ENCODE results near the gene GNG7. TPM values are rescaled to one million over a fixed set of nuclear protein-coding genes. Genes with fewer than 3 reads are reported as not detected.

Gene GNG7
- total RNA-seq, 1 experiment from 2014 or later = 0.87 TPM

GRCh38 chr19:2503521-2504109, 198.9 kb downstream of the GNG7 start:
- intact Hi-C loops (cut with micrococcal nuclease; ENCODE audit: unreplicated experiment) = no loop called here
- CTCF ChIA-PET = interaction anchor here (0.5 to 2.1 kb wide), 6 partner anchors 26 to 1600 kb away, joined by 3 to 8 read pairs (median 4); no protein-coding TSS in a partner anchor
- no peaks in the 10 kb centered on the region for H3K9me3 Mint-ChIP-seq (ENCODE audit: low read depth, unreplicated experiment)
- TF ChIP-seq, protein P1, sequence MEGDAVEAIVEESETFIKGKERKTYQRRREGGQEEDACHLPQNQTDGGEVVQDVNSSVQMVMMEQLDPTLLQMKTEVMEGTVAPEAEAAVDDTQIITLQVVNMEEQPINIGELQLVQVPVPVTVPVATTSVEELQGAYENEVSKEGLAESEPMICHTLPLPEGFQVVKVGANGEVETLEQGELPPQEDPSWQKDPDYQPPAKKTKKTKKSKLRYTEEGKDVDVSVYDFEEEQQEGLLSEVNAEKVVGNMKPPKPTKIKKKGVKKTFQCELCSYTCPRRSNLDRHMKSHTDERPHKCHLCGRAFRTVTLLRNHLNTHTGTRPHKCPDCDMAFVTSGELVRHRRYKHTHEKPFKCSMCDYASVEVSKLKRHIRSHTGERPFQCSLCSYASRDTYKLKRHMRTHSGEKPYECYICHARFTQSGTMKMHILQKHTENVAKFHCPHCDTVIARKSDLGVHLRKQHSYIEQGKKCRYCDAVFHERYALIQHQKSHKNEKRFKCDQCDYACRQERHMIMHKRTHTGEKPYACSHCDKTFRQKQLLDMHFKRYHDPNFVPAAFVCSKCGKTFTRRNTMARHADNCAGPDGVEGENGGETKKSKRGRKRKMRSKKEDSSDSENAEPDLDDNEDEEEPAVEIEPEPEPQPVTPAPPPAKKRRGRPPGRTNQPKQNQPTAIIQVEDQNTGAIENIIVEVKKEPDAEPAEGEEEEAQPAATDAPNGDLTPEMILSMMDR (IDR thresholded peaks at IDR 0.05; ENCODE audit: unreplicated experiment) = no peak
- H3K4me3 Mint-ChIP-seq (ENCODE audit: low read depth, unreplicated experiment) = peak overlapping the region; percentile 54
- H3K4me1 Mint-ChIP-seq (ENCODE audit: low read depth, unreplicated experiment) = peaks cover 15% of the 10 kb centered on the region
- peak; percentile 65 for DNase-seq
- H3K27me3 Mint-ChIP-seq (ENCODE audit: unreplicated experiment) = no peaks in the 10 kb centered on the region
- H3K27ac Mint-ChIP-seq (ENCODE audit: unreplicated experiment) = peak overlapping the region; percentile 63
- no TSS peak for BruUV-seq (replicated peaks)
- H3K36me3 Mint-ChIP-seq (ENCODE audit: insufficient read depth, unreplicated experiment) = peaks cover 4% of the 10 kb centered on the region

GRCh38 chr19:2500841-2501261, 201.6 kb downstream of the GNG7 start:
- Mint-ChIP-seq H3K9me3 (ENCODE audit: low read depth, unreplicated experiment) (no peaks in the 10 kb centered on the region), H3K4me1 (ENCODE audit: low read depth, unreplicated experiment) (peaks cover 12% of the 10 kb centered on the region), H3K4me3 (ENCODE audit: low read depth, unreplicated experiment) (no peak overlapping the region), H3K27ac (ENCODE audit: unreplicated experiment) (no peak overlapping the region), H3K36me3 (ENCODE audit: insufficient read depth, unreplicated experiment) (peaks cover 4% of the 10 kb centered on the region), H3K27me3 (ENCODE audit: unreplicated experiment) (no peaks in the 10 kb centered on the region)
- CTCF ChIA-PET = interaction anchor here (0.7 kb wide), 1 partner anchor 65 kb away, joined by 4 read pairs; no protein-coding TSS in a partner anchor
- no peak for DNase-seq
- TF ChIP-seq, protein P1 (IDR thresholded peaks at IDR 0.05; ENCODE audit: unreplicated experiment) = no peak
- intact Hi-C loops (cut with micrococcal nuclease; ENCODE audit: unreplicated experiment) = no loop called here
- no TSS peak for BruUV-seq (replicated peaks)

DNA sequence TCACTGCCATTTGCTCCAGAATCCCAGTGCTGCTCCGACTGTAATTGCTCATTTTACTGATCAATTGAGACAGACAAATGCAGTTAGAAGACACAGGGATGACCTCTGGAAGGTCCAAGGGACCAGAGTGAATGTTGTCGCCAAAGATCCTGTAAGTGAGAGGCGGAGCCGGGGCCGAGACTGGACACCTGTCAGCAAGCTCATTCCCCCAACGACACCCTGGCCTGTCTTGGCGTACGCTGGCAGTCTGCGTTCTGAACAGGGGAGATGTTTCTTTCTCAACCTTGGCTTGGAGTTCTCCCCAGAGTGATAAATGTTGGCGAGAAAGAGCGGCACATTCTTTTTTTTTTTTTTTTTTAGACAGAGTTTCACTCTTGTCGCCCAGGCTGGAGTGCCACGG, 202.3 kb downstream of the GNG7 start:
- no peak overlapping the region for H3K4me3 Mint-ChIP-seq (ENCODE audit: low read depth, unreplicated experiment)
- peaks cover 4% of the 10 kb centered on the region for H3K36me3 Mint-ChIP-seq (ENCODE audit: insufficient read depth, unreplicated experiment)
- intact Hi-C loops (cut with micrococcal nuclease; ENCODE audit: unreplicated experiment) = no loop called here
- no peaks in the 10 kb centered on the region for H3K9me3 Mint-ChIP-seq (ENCODE audit: low read depth, unreplicated experiment)
- no peak overlapping the region for H3K27ac Mint-ChIP-seq (ENCODE audit: unreplicated experiment)
- peaks cover 15% of the 10 kb centered on the region for H3K4me1 Mint-ChIP-seq (ENCODE audit: low read depth, unreplicated experiment)
- TF ChIP-seq, protein P1 (IDR thresholded peaks at IDR 0.05; ENCODE audit: unreplicated experiment) = no peak
- CTCF ChIA-PET = interaction anchor here (0.7 kb wide), 1 partner anchor 64 kb away, joined by 4 read pairs; no protein-coding TSS in a partner anchor
- no peaks in the 10 kb centered on the region for H3K27me3 Mint-ChIP-seq (ENCODE audit: unreplicated experiment)
- BruUV-seq (replicated peaks) = no TSS peak
- DNase-seq = no peak

DNA sequence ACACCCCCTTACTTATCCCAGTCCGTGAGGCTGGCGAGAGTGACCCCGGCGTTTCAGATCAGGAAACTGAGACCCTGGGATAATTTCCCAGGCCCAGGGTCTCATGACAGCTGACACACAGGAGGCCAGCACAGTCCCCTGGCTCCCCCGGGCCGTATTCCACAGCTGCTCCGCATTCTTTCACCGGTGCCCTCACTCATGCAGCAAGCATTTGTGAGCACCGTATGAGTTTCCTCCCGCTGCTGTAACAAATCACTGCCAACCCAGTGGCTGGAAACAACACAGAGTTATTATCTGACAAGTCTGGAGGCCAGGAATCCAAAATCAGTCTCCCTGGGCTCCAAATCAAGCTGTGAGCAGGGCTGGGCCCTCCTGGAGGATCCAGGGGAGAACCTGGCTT, 205.3 kb downstream of the GNG7 start:
- no peak for DNase-seq
- BruUV-seq (replicated peaks) = no TSS peak
- no peak overlapping the region for H3K27ac Mint-ChIP-seq (ENCODE audit: unreplicated experiment)
- intact Hi-C loops (cut with micrococcal nuclease; ENCODE audit: unreplicated experiment) = no loop called here
- H3K27me3 Mint-ChIP-seq (ENCODE audit: unreplicated experiment) = no peaks in the 10 kb centered on the region
- H3K4me1 Mint-ChIP-seq (ENCODE audit: low read depth, unreplicated experiment) = peaks cover 15% of the 10 kb centered on the region
- TF ChIP-seq, protein P1 (IDR thresholded peaks at IDR 0.05; ENCODE audit: unreplicated experiment) = no peak
- H3K9me3 Mint-ChIP-seq (ENCODE audit: low read depth, unreplicated experiment) = no peaks in the 10 kb centered on the region
- peaks cover 8% of the 10 kb centered on the region for H3K36me3 Mint-ChIP-seq (ENCODE audit: insufficient read depth, unreplicated experiment)
- no peak overlapping the region for H3K4me3 Mint-ChIP-seq (ENCODE audit: low read depth, unreplicated experiment)
- CTCF ChIA-PET = no interaction called here

All from Calu3 (cell line).